Panc1 (cell line): Measurements from ENCODE around the gene TMEM205. TPM values are rescaled to one million over a fixed set of nuclear protein-coding genes. Genes with fewer than 3 reads are reported as not detected.

Experiments used
- ATAC-seq: fragments of 200-7000 bp; cut with Tn5 transposase; 2 replicates; pipeline ENCODE4 v1.9.1; 2020; ENCODE audit warnings: mild to moderate bottlenecking, moderate library complexity
- BruUV-seq: library from RNA; stranded (reverse); fragments of 400-500 nt; replicated peaks from 2 replicates; lab custom pipeline; 2021; lab: Mats Ljungman, UMichigan
- CTCF ChIA-PET: fragments of 300-600 bp; sonication (Branson Sonifier 250); formaldehyde crosslinking; loops from one replicate; lab custom pipeline; 2022; ENCODE audit warnings: antibody characterized with exemption; lab: Charles Lee
- POLR2A ChIA-PET: fragments of 300-600 bp; sonication (Branson Sonifier 250); formaldehyde crosslinking; loops from one replicate; lab custom pipeline; 2022; ENCODE audit warnings: antibody characterized with exemption; lab: Charles Lee
- DNase-seq: peaks from one replicate; pipeline ENCODE4 v3.0.0-alpha.2; 2010; ENCODE audit warnings: low read depth, low spot score
- H3K27ac ChIP-seq: 2 replicates; pipeline ENCODE4 v1.5.1; 2011; ENCODE audit warnings: mild to moderate bottlenecking, low read length, inconsistent platforms
- H3K27me3 ChIP-seq: fragments of 200-500 bp; sonication (Bioruptor generic); 2 replicates; pipeline ENCODE4 v1.6.0; 2014; ENCODE audit warnings: low read length, inconsistent platforms; ENCODE audit not compliant: control insufficient read depth, insufficient read depth
- H3K36me3 ChIP-seq: fragments of 200-500 bp; sonication (Bioruptor generic); 2 replicates; pipeline ENCODE4 v1.5.1; 2014; ENCODE audit warnings: inconsistent platforms, mild to moderate bottlenecking, low read length, moderate library complexity; ENCODE audit not compliant: control insufficient read depth, insufficient read depth
- H3K4me1 ChIP-seq: 2 replicates; pipeline ENCODE4 v1.5.1; 2011; ENCODE audit warnings: inconsistent platforms, mild to moderate bottlenecking, low read length, moderate library complexity; ENCODE audit not compliant: control insufficient read depth, insufficient read depth
- H3K4me3 ChIP-seq, 2 experiments: 2 replicates each; pipeline ENCODE4 v1.5.1; 2011 to 2012; ENCODE audit warnings: low read depth in 2 of 2, low read length in 2 of 2, mild to moderate bottlenecking in 2 of 2, inconsistent platforms in 1 of 2, moderate library complexity in 1 of 2
- H3K9me3 ChIP-seq: fragments of 200-500 bp; sonication (Bioruptor generic); 2 replicates; pipeline ENCODE4 v1.5.1; 2014; ENCODE audit warnings: low read depth, mild to moderate bottlenecking, inconsistent platforms, low read length, moderate library complexity; ENCODE audit not compliant: control insufficient read depth, insufficient read depth
- POLR2AphosphoS5 ChIP-seq: IDR thresholded peaks from 2 replicates; pipeline ENCODE4 v1.6.1; 2012; ENCODE audit warnings: mild to moderate bottlenecking, low read depth, low read length, moderate library complexity
- SIN3A ChIP-seq: IDR thresholded peaks from 2 replicates; pipeline ENCODE4 v1.6.1; 2012; ENCODE audit warnings: low read depth, mild to moderate bottlenecking, low read length, moderate library complexity, borderline replicate concordance; ENCODE audit not compliant: insufficient read depth
- TCF7L2 ChIP-seq: IDR thresholded peaks from 2 replicates; pipeline ENCODE4 v1.6.1; 2011; ENCODE audit warnings: mild to moderate bottlenecking, low read depth, low read length, inconsistent platforms
- in situ Hi-C: cut with HindIII; loops from 2 replicates; pipeline ENCODE4 v1.10.0; 2016; ENCODE audit warnings: low sequenced_read_pairs, low pct_unique_long_range_greater_than_20kb
- intact Hi-C: fragments of 100-400 bp; cut with micrococcal nuclease; formaldehyde crosslinking; loops from one replicate; pipeline ENCODE4 v1.10.0; 2022; ENCODE audit not compliant: unreplicated experiment
- total RNA-seq: library from RNA; stranded (reverse); gene quantifications from one replicate; pipeline ENCODE4 v1.2.1, GENCODE V29; 2021; ENCODE audit not compliant: unreplicated experiment
- TF ChIP-seq, protein P1 (sequence below): fragments of 450-650 bp; IDR thresholded peaks from 2 replicates; pipeline ENCODE4 v1.5.1; 2017; ENCODE audit warnings: mild to moderate bottlenecking
- TF ChIP-seq, protein P2 (sequence below), 2 experiments: IDR thresholded peaks; 2 replicates each; pipeline ENCODE4 v1.6.1; 2011 to 2012; ENCODE audit warnings: low read depth in 2 of 2, control low read depth in 1 of 2, low read length in 1 of 2, mild to moderate bottlenecking in 1 of 2, moderate library complexity in 1 of 2; ENCODE audit not compliant: insufficient read depth in 1 of 2

TMEM205 gene
- total RNA-seq, 1 experiment from 2014 or later: 133 TPM

DNA sequence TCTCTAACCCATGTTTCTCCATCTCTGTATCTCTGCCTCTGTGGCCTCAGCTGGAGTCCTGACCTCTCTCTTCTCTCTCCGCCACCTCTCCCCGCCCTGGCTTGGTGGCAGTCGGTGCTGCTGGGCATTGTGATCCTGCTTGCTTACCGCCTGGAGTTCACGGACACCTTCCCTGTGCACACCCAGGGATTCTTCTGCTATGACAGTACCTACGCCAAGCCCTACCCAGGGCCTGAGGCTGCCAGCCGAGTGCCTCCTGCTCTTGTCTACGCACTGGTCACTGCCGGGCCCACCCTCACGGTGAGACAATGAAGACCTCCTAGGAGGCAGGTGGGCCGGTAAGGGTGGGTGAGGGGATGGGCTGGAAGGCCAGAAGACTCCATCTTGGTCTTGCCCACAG is 13.4 kb upstream of the TMEM205 start:
- no peaks in the 10 kb centered on the region for H3K36me3 ChIP-seq
- H3K4me1 ChIP-seq: no peaks in the 10 kb centered on the region; the same call in 1 of the 2 replicates
- intact Hi-C loops: no loop called here
- no peak for ATAC-seq
- no peak overlapping the region for H3K4me3 ChIP-seq
- ChIA-PET POLR2A (interaction anchor here (0.7 kb wide), 1 partner anchor 317 kb away, joined by 3 read pairs; no protein-coding TSS in a partner anchor), CTCF (no interaction called here)
- no peaks in the 10 kb centered on the region for H3K9me3 ChIP-seq
- H3K27me3 ChIP-seq: no peaks in the 10 kb centered on the region
- DNase-seq: no peak
- no TSS peak for BruUV-seq
- no peak overlapping the region for H3K27ac ChIP-seq
- in situ Hi-C loops: no loop called here
- TF ChIP-seq SIN3A (no peak), POLR2AphosphoS5 (no peak), TCF7L2 (no peak)
- TF ChIP-seq, protein P1, sequence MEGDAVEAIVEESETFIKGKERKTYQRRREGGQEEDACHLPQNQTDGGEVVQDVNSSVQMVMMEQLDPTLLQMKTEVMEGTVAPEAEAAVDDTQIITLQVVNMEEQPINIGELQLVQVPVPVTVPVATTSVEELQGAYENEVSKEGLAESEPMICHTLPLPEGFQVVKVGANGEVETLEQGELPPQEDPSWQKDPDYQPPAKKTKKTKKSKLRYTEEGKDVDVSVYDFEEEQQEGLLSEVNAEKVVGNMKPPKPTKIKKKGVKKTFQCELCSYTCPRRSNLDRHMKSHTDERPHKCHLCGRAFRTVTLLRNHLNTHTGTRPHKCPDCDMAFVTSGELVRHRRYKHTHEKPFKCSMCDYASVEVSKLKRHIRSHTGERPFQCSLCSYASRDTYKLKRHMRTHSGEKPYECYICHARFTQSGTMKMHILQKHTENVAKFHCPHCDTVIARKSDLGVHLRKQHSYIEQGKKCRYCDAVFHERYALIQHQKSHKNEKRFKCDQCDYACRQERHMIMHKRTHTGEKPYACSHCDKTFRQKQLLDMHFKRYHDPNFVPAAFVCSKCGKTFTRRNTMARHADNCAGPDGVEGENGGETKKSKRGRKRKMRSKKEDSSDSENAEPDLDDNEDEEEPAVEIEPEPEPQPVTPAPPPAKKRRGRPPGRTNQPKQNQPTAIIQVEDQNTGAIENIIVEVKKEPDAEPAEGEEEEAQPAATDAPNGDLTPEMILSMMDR: no peak
- TF ChIP-seq, protein P2, sequence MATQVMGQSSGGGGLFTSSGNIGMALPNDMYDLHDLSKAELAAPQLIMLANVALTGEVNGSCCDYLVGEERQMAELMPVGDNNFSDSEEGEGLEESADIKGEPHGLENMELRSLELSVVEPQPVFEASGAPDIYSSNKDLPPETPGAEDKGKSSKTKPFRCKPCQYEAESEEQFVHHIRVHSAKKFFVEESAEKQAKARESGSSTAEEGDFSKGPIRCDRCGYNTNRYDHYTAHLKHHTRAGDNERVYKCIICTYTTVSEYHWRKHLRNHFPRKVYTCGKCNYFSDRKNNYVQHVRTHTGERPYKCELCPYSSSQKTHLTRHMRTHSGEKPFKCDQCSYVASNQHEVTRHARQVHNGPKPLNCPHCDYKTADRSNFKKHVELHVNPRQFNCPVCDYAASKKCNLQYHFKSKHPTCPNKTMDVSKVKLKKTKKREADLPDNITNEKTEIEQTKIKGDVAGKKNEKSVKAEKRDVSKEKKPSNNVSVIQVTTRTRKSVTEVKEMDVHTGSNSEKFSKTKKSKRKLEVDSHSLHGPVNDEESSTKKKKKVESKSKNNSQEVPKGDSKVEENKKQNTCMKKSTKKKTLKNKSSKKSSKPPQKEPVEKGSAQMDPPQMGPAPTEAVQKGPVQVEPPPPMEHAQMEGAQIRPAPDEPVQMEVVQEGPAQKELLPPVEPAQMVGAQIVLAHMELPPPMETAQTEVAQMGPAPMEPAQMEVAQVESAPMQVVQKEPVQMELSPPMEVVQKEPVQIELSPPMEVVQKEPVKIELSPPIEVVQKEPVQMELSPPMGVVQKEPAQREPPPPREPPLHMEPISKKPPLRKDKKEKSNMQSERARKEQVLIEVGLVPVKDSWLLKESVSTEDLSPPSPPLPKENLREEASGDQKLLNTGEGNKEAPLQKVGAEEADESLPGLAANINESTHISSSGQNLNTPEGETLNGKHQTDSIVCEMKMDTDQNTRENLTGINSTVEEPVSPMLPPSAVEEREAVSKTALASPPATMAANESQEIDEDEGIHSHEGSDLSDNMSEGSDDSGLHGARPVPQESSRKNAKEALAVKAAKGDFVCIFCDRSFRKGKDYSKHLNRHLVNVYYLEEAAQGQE (IDR thresholded peaks at IDR 0.05; ENCODE audit: insufficient read depth in 1 of 2, low read depth in 2 of 2, low read length in 1 of 2): no peak

DNA sequence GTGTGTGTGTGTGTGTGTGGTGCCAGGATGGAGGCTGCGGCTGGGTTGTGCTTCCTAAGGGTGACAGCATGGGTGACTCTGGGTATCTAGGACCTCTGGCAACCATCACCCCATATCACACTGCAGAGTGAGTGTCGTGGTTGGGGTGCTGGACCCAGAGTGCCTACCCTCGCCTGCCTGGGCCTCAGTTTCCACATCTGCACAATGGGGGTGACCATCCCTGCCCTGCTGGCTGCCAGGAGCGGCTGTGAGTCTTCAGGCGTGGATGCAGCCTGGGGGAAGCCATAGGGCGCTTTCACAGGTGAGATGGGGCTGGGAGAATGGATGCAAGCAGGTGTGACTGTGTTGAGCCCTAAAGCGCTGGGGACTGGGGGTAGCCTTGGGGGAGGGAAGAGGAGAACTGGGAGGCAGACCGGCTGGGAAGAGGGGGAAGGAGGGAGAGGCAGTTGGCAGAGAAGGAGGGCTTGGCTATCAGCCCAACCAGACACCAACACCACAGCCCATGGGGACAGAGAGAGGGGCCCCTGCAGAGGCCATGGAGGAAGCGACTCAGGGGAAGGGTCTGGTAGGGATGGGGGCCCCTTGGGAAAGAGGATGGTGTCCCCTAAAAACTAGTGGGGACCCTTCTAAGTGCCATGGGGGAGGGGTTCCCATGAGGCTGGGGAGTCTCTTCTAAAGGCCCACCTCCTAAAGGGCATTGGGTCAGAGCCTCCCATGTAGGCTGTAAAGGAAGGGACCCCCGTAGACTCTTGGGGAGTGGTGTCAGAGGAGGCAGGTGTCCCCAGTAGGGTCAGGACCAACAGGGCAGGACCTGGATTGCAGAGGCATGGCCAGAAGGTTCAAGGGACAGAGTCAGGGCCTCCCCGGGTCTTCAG is 10.8 kb upstream of the TMEM205 start:
- Histone ChIP-seq H3K36me3 (no peaks in the 10 kb centered on the region), H3K27me3 (no peaks in the 10 kb centered on the region), H3K4me1 (no peaks in the 10 kb centered on the region; the same call in 1 of the 2 replicates), H3K9me3 (no peaks in the 10 kb centered on the region), H3K4me3 (no peak overlapping the region), H3K27ac (no peak overlapping the region)
- intact Hi-C loops (no loop called here), in situ Hi-C loops (no loop called here)
- ChIA-PET CTCF (no interaction called here), POLR2A (no interaction called here)
- no peak for TF ChIP-seq POLR2AphosphoS5
- TF ChIP-seq, protein P2 (IDR thresholded peaks at IDR 0.05; ENCODE audit: insufficient read depth in 1 of 2, low read depth in 2 of 2, low read length in 1 of 2): no peak
- TF ChIP-seq, protein P1: no peak
- no peak for TF ChIP-seq TCF7L2
- no peak for TF ChIP-seq SIN3A
- ATAC-seq: no peak
- DNase-seq: no peak
- no TSS peak for BruUV-seq
